K562 (cell line): Measurements from ENCODE around the gene TYSND1. TPM values are rescaled to one million over a fixed set of nuclear protein-coding genes. Genes with fewer than 3 reads are reported as not detected.

ENCODE experiments used
- ASH1L ChIP-seq: fragments of 450-650 bp; IDR thresholded peaks from 2 replicates; pipeline ENCODE4 v1.6.1; 2018; ENCODE audit warnings: borderline replicate concordance, mild to moderate bottlenecking, low read depth; ENCODE audit not compliant: partially characterized antibody
- MYC ChIP-seq, 2 experiments: fragments of 250-450 bp in 1 of 2; sonication (Bioruptor Pico) in 1 of 2; IDR thresholded peaks; 2 replicates each; pipeline versions ENCODE4 v1.5.1 to v1.6.1; 2012 to 2021; ENCODE audit warnings: low read depth in 2 of 2, borderline replicate concordance in 1 of 2, improper control_type of control experiment in 1 of 2, low read length in 1 of 2, mild to moderate bottlenecking in 1 of 2, moderate library complexity in 1 of 2
- ZFP30 ChIP-seq: fragments of 250-450 bp; sonication (Bioruptor Pico); IDR thresholded peaks from 2 replicates; pipeline ENCODE4 v1.8.0; 2022; ENCODE audit warnings: moderate library complexity, mild to moderate bottlenecking, inconsistent platforms, borderline replicate concordance
- ZNF324 ChIP-seq: fragments of 250-450 bp; sonication (Bioruptor Pico); IDR thresholded peaks from 2 replicates; pipeline ENCODE4 v1.4.0; 2020; ENCODE audit warnings: mild to moderate bottlenecking
- ZNF609 ChIP-seq: sonication (generic); formaldehyde crosslinking; IDR thresholded peaks from 2 replicates; pipeline ENCODE4 v1.8.1; 2023; ENCODE audit warnings: missing genetic modification reagents, mild to moderate bottlenecking, borderline replicate concordance
- polyA plus RNA-seq, 8 experiments: library from polyadenylated mRNA; depleted of rRNA in 4 of 8; stranded (reverse) in 5 of 8; unstranded in 3 of 8; fragments of >200 nt; fragmentation: Nextera tagmentation in 2 of 8; fragmentation: Illumina TruSeq in 1 of 8; extraction: Ambion mirVana in 2 of 8; extraction: Trizol in 1 of 8; gene quantifications; 2 replicates each; pipeline versions ENCODE4 v1.2.1 to v1.2.3, GENCODE V29; 2011 to 2014; ENCODE audit warnings: inconsistent platforms in 1 of 8, missing spikeins in 1 of 8
- total RNA-seq, 7 experiments: library from RNA; depleted of rRNA in 6 of 7; stranded (reverse); fragments of >200 nt in 6 of 7; fragmentation: Illumina TruSeq in 2 of 7; extraction: Trizol in 2 of 7; gene quantifications; 2 replicates each; pipeline versions ENCODE4 v1.2.1 to v1.2.3, GENCODE V29; 2011 to 2021; ENCODE audit warnings: low replicate concordance in 1 of 7
- TF ChIP-seq, protein P1 (sequence below): fragments of 450-650 bp; formaldehyde crosslinking; IDR thresholded peaks from 2 replicates; pipeline ENCODE4 v1.4.0; 2022; ENCODE audit warnings: missing genetic modification characterization

Gene TYSND1
- total and polyA plus RNA-seq, 9 of the 15 experiments (the other 6 are each of a cell fraction or from before 2014, with no cell fraction given): 0.60 to 2.0 (median 1.3) TPM

GRCh38 chr10:70176441-70176840 lies 29.9 kb upstream of the TYSND1 start (continued):
- no peak for TF ChIP-seq ZNF609 (CRISPR knock-in tag)
- no peak for TF ChIP-seq ZNF324 (CRISPR knock-in tag)
- no peak for TF ChIP-seq MYC (IDR thresholded peaks at IDR 0.05; ENCODE audit: low read depth, low read length)
- TF ChIP-seq MYC (CRISPR knock-in tag; IDR thresholded peaks at IDR 0.05; ENCODE audit: borderline replicate concordance, low read depth): no peak
- TF ChIP-seq ASH1L: no peak
- TF ChIP-seq ZFP30: no peak
- TF ChIP-seq, protein P1, sequence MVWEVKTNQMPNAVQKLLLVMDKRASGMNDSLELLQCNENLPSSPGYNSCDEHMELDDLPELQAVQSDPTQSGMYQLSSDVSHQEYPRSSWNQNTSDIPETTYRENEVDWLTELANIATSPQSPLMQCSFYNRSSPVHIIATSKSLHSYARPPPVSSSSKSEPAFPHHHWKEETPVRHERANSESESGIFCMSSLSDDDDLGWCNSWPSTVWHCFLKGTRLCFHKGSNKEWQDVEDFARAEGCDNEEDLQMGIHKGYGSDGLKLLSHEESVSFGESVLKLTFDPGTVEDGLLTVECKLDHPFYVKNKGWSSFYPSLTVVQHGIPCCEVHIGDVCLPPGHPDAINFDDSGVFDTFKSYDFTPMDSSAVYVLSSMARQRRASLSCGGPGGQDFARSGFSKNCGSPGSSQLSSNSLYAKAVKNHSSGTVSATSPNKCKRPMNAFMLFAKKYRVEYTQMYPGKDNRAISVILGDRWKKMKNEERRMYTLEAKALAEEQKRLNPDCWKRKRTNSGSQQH (CRISPR knock-in tag): no peak
